SK-N-SH (cell line): ENCODE data around the gene ADGRA1. TPM values are rescaled to one million over a fixed set of nuclear protein-coding genes. Genes with fewer than 3 reads are reported as not detected.

ENCODE experiments used
- CTCF ChIA-PET: fragments of 300-600, 350-600 bp; formaldehyde crosslinking; extraction: SDS; loops from one replicate; lab custom pipeline; 2021; lab: Yijun Ruan, JAX
- POLR2A ChIA-PET: fragments of 350-600 bp; sonication (Branson Sonifier 250); formaldehyde crosslinking; extraction: SDS; loops from one replicate; lab custom pipeline; 2020; ENCODE audit warnings: antibody characterized with exemption, inconsistent platforms; lab: Yijun Ruan, JAX
- DNase-seq: peaks from one replicate; pipeline ENCODE4 v3.0.0; 2012
- H2AFZ ChIP-seq: fragments of 200-600 bp; sonication (generic); 2 replicates; pipeline ENCODE4 v1.8.1; 2016; ENCODE audit warnings: antibody characterized with exemption, mild to moderate bottlenecking, low read depth
- H3F3A ChIP-seq: fragments of 200-600 bp; sonication (generic); replicated peaks from 2 replicates; pipeline ENCODE3; 2016; ENCODE audit warnings: antibody characterized with exemption, mild to moderate bottlenecking; ENCODE audit not compliant: insufficient read depth
- H3K27ac ChIP-seq, 2 experiments: fragments of 200-500 bp in 1 of 2; fragments of 200-600 bp in 1 of 2; sonication (Bioruptor generic) in 1 of 2; sonication (generic), shearing (Covaris generic) in 1 of 2; 2 replicates each; pipeline versions ENCODE4 v1.5.1 to v1.6.1; 2014 to 2016; ENCODE audit warnings: low read depth in 2 of 2, inconsistent platforms in 1 of 2, low read length in 1 of 2, mild to moderate bottlenecking in 1 of 2, mixed read lengths in 1 of 2
- H3K27me3 ChIP-seq: fragments of 200-600 bp; sonication (generic), shearing (Covaris generic); 2 replicates; pipeline ENCODE4 v1.6.1; 2016; ENCODE audit warnings: mixed run types; ENCODE audit not compliant: insufficient read depth
- H3K36me3 ChIP-seq, 2 experiments: fragments of 200-500 bp in 1 of 2; fragments of 200-600 bp in 1 of 2; sonication (Bioruptor generic) in 1 of 2; sonication (generic) in 1 of 2; replicated peaks in 1 of 2; 2 replicates each; pipeline versions ENCODE3 to v1.5.1; 2014 to 2016; ENCODE audit warnings: low read length in 1 of 2, mild to moderate bottlenecking in 1 of 2; ENCODE audit not compliant: insufficient read depth in 2 of 2, control insufficient read depth in 1 of 2
- H3K4me1 ChIP-seq, 2 experiments: fragments of 200-500 bp in 1 of 2; fragments of 200-600 bp in 1 of 2; sonication (Bioruptor generic) in 1 of 2; sonication (generic), shearing (Covaris generic) in 1 of 2; 2 replicates each; pipeline versions ENCODE4 v1.5.1 to v1.6.1; 2014 to 2016; ENCODE audit warnings: low read depth in 1 of 2, low read length in 1 of 2, mixed run types in 1 of 2; ENCODE audit not compliant: insufficient read depth in 2 of 2, control insufficient read depth in 1 of 2
- H3K4me2 ChIP-seq: fragments of 200-600 bp; sonication (generic), shearing (Covaris generic); 2 replicates; pipeline ENCODE4 v1.6.1; 2017; ENCODE audit warnings: mixed run types
- H3K4me3 ChIP-seq, 2 experiments: fragments of 200-500 bp in 1 of 2; fragments of 200-600 bp in 1 of 2; sonication (Bioruptor generic) in 1 of 2; sonication (generic), shearing (Covaris generic) in 1 of 2; 2 replicates each; pipeline versions ENCODE4 v1.5.1 to v1.8.1; 2014 to 2016; ENCODE audit warnings: low read depth in 2 of 2, inconsistent platforms in 1 of 2, low read length in 1 of 2, mild to moderate bottlenecking in 1 of 2, mixed read lengths in 1 of 2, moderate library complexity in 1 of 2
- H3K79me2 ChIP-seq: fragments of 200-600 bp; sonication (generic); 2 replicates; pipeline ENCODE4 v1.8.1; 2017; ENCODE audit warnings: mild to moderate bottlenecking; ENCODE audit not compliant: insufficient read depth
- H3K9ac ChIP-seq: fragments of 200-600 bp; sonication (generic); 2 replicates; pipeline ENCODE4 v1.6.1; 2017; ENCODE audit warnings: mixed run types
- H3K9me2 ChIP-seq: fragments of 200-600 bp; sonication (generic); 2 replicates; pipeline ENCODE4 v1.6.1; 2017; ENCODE audit warnings: mixed run types
- H3K9me3 ChIP-seq: fragments of 200-600 bp; sonication (generic); 2 replicates; pipeline ENCODE4 v1.6.1; 2017; ENCODE audit warnings: mixed run types, mild to moderate bottlenecking, moderate library complexity
- H4K20me1 ChIP-seq: fragments of 200-600 bp; sonication (generic); 2 replicates; pipeline ENCODE4 v1.6.1; 2017; ENCODE audit warnings: mild to moderate bottlenecking, mixed run types; ENCODE audit not compliant: insufficient read depth
- FOSL2 ChIP-seq: IDR thresholded peaks from 2 replicates; pipeline ENCODE4 v1.4.0; 2012; ENCODE audit warnings: low read depth, mild to moderate bottlenecking, moderate library complexity, borderline replicate concordance
- FOXJ3 ChIP-seq: sonication (generic); formaldehyde crosslinking; IDR thresholded peaks from 2 replicates; pipeline ENCODE4 v1.5.1; 2020; ENCODE audit warnings: mild to moderate bottlenecking, missing genetic modification reagents
- FOXM1 ChIP-seq: IDR thresholded peaks from 2 replicates; pipeline ENCODE4 v1.4.0; 2012; ENCODE audit warnings: low read depth, mild to moderate bottlenecking
- GABPA ChIP-seq: IDR thresholded peaks from 2 replicates; pipeline ENCODE4 v1.4.0; 2012; ENCODE audit warnings: low read depth, mild to moderate bottlenecking
- JUND ChIP-seq: IDR thresholded peaks from 2 replicates; pipeline ENCODE4 v1.4.0; 2012
- MXI1 ChIP-seq: IDR thresholded peaks from 2 replicates; pipeline ENCODE4 v1.6.1; 2012; ENCODE audit warnings: mild to moderate bottlenecking, low read depth, low read length, improper control_type of control experiment
- NFIC ChIP-seq: IDR thresholded peaks from 2 replicates; pipeline ENCODE4 v1.4.0; 2012; ENCODE audit warnings: borderline replicate concordance
- NRF1 ChIP-seq: IDR thresholded peaks from 2 replicates; pipeline ENCODE4 v1.6.1; 2012; ENCODE audit warnings: low read depth, mild to moderate bottlenecking, low read length
- POLR2AphosphoS5 ChIP-seq: IDR thresholded peaks from 2 replicates; pipeline ENCODE4 v1.6.1; 2012; ENCODE audit warnings: low read depth, low read length
- RAD21 ChIP-seq: IDR thresholded peaks from 2 replicates; pipeline ENCODE4 v1.6.1; 2012; ENCODE audit warnings: mild to moderate bottlenecking, low read length
- RXRA ChIP-seq: IDR thresholded peaks from 2 replicates; pipeline ENCODE4 v1.4.0; 2012; ENCODE audit warnings: low read depth, mild to moderate bottlenecking, borderline replicate concordance
- TAF1 ChIP-seq: IDR thresholded peaks from 2 replicates; pipeline ENCODE4 v1.6.1; 2012; ENCODE audit warnings: low read depth, mild to moderate bottlenecking, low read length, moderate library complexity, borderline replicate concordance
- TCF12 ChIP-seq: IDR thresholded peaks from 2 replicates; pipeline ENCODE4 v1.4.0; 2012
- TEAD4 ChIP-seq: IDR thresholded peaks from 2 replicates; pipeline ENCODE4 v1.4.0; 2012; ENCODE audit warnings: mild to moderate bottlenecking, borderline replicate concordance; ENCODE audit not compliant: insufficient read depth
- WGBS: methylation state at CpG from one replicate; pipeline ENCODE4 v1.1.6; 2017; ENCODE audit warnings: low lambda C conversion rate; 5-methylcytosine and 5-hydroxymethylcytosine counted together
- polyA plus RNA-seq, 3 experiments: library from polyadenylated mRNA; depleted of rRNA; stranded (reverse); fragments of >200 nt; gene quantifications; 2 replicates each; pipeline ENCODE4 v1.2.3, GENCODE V29; 2012
- TF ChIP-seq, protein P1 (sequence below): IDR thresholded peaks from 2 replicates; pipeline ENCODE4 v1.4.0; 2012; ENCODE audit warnings: low read depth, borderline replicate concordance
- TF ChIP-seq, protein P2 (sequence below): IDR thresholded peaks from 2 replicates; pipeline ENCODE4 v1.4.0; 2012; ENCODE audit warnings: low read depth, borderline replicate concordance

ADGRA1 gene
- polyA plus RNA-seq, 1 of the 3 experiments (the other 2 are of a cell fraction), result not detected

DNA sequence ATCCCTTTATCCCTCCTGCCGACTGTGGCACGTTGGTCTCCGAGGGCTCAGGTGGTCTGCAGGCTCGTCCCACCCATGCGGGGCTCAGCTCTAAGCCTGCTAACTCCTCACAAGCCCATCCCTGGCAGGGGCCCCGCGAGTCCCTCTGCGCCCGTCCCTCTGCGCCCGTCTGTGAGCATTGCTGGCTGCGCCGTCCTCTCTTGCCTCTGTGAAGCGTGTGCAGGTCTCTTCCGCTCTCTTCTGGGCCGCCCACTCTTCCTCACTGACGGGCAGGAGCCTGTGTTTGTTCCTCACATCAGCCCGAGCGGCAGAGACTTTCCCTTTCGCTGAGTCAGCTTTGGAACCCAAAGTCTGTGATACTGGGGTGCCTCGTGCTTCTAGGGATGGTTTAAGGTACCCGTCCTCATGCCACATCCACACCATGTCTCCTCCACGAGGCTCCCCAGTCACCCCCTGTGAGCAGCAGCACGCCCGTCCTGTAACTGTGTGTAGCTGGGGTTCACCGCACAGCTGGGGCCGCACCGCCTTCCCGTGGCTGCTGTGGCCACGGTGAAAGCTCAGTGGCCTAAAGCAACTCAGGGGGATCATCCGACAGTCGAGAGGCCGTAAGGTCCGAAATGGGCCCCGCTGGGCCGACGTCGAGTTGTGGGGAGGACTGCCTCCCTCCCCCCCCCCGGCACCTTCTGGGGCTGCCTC is 35.5 kb downstream of the ADGRA1 start:
- Histone ChIP-seq H3K27ac (no peak overlapping the region), H2AFZ (no peak overlapping the region), H3F3A (no peaks in the 10 kb centered on the region), H3K79me2 (no peaks in the 10 kb centered on the region), H4K20me1 (no peaks in the 10 kb centered on the region), H3K9ac (no peak overlapping the region), H3K9me2 (no peaks in the 10 kb centered on the region), H3K4me3 (no peak overlapping the region), H3K4me1 (no peaks in the 10 kb centered on the region), H3K9me3 (no peaks in the 10 kb centered on the region), H3K4me2 (no peak overlapping the region), H3K36me3 (no peaks in the 10 kb centered on the region), H3K27me3 (no peaks in the 10 kb centered on the region)
- POLR2A ChIA-PET, result no interaction called here
- no peak for DNase-seq
- TF ChIP-seq, protein P1, sequence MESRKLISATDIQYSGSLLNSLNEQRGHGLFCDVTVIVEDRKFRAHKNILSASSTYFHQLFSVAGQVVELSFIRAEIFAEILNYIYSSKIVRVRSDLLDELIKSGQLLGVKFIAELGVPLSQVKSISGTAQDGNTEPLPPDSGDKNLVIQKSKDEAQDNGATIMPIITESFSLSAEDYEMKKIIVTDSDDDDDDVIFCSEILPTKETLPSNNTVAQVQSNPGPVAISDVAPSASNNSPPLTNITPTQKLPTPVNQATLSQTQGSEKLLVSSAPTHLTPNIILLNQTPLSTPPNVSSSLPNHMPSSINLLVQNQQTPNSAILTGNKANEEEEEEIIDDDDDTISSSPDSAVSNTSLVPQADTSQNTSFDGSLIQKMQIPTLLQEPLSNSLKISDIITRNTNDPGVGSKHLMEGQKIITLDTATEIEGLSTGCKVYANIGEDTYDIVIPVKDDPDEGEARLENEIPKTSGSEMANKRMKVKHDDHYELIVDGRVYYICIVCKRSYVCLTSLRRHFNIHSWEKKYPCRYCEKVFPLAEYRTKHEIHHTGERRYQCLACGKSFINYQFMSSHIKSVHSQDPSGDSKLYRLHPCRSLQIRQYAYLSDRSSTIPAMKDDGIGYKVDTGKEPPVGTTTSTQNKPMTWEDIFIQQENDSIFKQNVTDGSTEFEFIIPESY, result no peak
- TF ChIP-seq POLR2AphosphoS5, result no peak
- TF ChIP-seq RAD21, result no peak
- TF ChIP-seq TCF12, result no peak
- TF ChIP-seq JUND, result no peak
- TF ChIP-seq GABPA, result no peak
- TF ChIP-seq TEAD4, result no peak
- TF ChIP-seq FOSL2, result no peak
- no peak for TF ChIP-seq FOXM1
- no peak for TF ChIP-seq TAF1
- TF ChIP-seq, protein P2, sequence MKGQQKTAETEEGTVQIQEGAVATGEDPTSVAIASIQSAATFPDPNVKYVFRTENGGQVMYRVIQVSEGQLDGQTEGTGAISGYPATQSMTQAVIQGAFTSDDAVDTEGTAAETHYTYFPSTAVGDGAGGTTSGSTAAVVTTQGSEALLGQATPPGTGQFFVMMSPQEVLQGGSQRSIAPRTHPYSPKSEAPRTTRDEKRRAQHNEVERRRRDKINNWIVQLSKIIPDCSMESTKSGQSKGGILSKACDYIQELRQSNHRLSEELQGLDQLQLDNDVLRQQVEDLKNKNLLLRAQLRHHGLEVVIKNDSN, result no peak
- no peak for TF ChIP-seq NFIC
- no peak for TF ChIP-seq RXRA
- 58% methylated on average over 30 of the region's 39 CpGs for WGBS
- CTCF ChIA-PET, result interaction anchor here (0.6 to 4.0 kb wide), 2 partner anchors 219 to 468 kb away, joined by 3 to 43 read pairs; no protein-coding TSS in a partner anchor

DNA sequence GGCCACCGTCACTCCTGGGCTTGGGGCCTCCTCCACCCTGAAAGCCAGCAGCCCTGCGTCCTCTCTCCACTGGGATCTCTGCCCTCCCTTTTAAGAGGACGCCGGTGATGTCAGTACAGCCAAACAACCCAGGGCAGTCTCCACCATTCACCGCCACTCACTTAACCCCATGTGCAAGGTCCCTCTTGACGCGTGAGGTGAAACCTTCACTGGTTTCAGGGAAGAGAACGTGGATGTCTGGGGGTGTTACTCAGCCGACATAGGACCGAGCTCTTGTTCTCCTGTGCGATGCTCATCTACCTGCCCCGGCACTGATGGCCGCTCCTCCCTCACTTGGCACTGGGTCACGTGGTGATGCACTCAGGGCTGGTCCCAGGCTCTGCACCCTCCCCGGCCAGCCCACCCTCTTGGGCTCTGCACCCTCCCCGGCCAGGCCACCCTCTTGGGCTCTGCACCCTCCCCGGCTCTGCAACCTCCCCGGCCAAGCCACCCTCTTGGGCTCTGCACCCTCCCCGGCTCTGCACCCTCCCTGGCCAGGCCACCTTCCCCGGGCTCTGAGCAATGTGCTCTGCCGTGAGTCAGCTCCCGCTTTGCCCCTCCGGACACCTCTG is 36.1 kb downstream of the ADGRA1 start:
- Histone ChIP-seq H4K20me1 (no peaks in the 10 kb centered on the region), H3K36me3 (no peaks in the 10 kb centered on the region), H3K27ac (no peak overlapping the region), H3K4me1 (no peaks in the 10 kb centered on the region), H3K27me3 (no peaks in the 10 kb centered on the region), H3K79me2 (no peaks in the 10 kb centered on the region), H3K9ac (no peak overlapping the region), H3K4me3 (no peak overlapping the region), H3K4me2 (no peak overlapping the region), H3K9me3 (no peaks in the 10 kb centered on the region), H3F3A (no peaks in the 10 kb centered on the region), H2AFZ (no peak overlapping the region), H3K9me2 (no peaks in the 10 kb centered on the region)
- no peak for DNase-seq
- POLR2A ChIA-PET, result no interaction called here
- WGBS, result 66% methylated on average over 21 of the region's 23 CpGs
- CTCF ChIA-PET, result interaction anchor here (0.6 to 4.0 kb wide), 16 partner anchors 9 to 469 kb away, joined by 3 to 43 read pairs (median 4); partner anchors contain the start of gene KNDC1
- TF ChIP-seq, protein P2, result no peak
- TF ChIP-seq FOXJ3 (CRISPR knock-in tag) (no peak), NRF1 (no peak), MXI1 (no peak)
- TF ChIP-seq, protein P1, result no peak
